Smooth muscle cell (in vitro differentiated cells): ENCODE measurements around the gene TRIM40. TPM values are rescaled to one million over a fixed set of nuclear protein-coding genes. Genes with fewer than 3 reads are reported as not detected.

Experiments
- DNase-seq: peaks from one replicate; lab custom pipeline; 2025; ENCODE audit not compliant: unreplicated experiment; lab: John Stamatoyannopoulos, UW
- H2AFZ ChIP-seq: fragments of 200-600 bp; sonication (generic); 2 replicates; pipeline ENCODE4 v1.6.0; 2016; ENCODE audit warnings: antibody characterized with exemption, low read depth, mild to moderate bottlenecking
- H3F3A ChIP-seq: fragments of 200-600 bp; sonication (generic); 2 replicates; pipeline ENCODE4 v1.6.0; 2017; ENCODE audit warnings: antibody characterized with exemption, low read depth
- H3K27ac ChIP-seq: fragments of 200-600 bp; sonication (generic); 2 replicates; pipeline ENCODE4 v1.5.1; 2016; ENCODE audit warnings: low read depth, mild to moderate bottlenecking
- H3K27me3 ChIP-seq: fragments of 200-600 bp; sonication (generic); 2 replicates; pipeline ENCODE4 v1.6.1; 2016; ENCODE audit warnings: low read depth, mild to moderate bottlenecking
- H3K36me3 ChIP-seq: fragments of 200-600 bp; sonication (generic); 2 replicates; pipeline ENCODE4 v1.5.1; 2016; ENCODE audit warnings: low read depth
- H3K4me1 ChIP-seq: fragments of 200-600 bp; sonication (generic); 2 replicates; pipeline ENCODE4 v1.5.1; 2016; ENCODE audit warnings: low read depth
- H3K4me2 ChIP-seq: fragments of 200-600 bp; sonication (generic); 2 replicates; pipeline ENCODE4 v1.6.0; 2016; ENCODE audit warnings: mild to moderate bottlenecking
- H3K4me3 ChIP-seq: fragments of 200-600 bp; sonication (generic); 2 replicates; pipeline ENCODE4 v1.5.1; 2016; ENCODE audit warnings: mild to moderate bottlenecking
- H3K79me2 ChIP-seq: fragments of 200-600 bp; sonication (generic); 2 replicates; pipeline ENCODE4 v1.6.0; 2016; ENCODE audit warnings: low read depth, mild to moderate bottlenecking
- H3K9ac ChIP-seq: fragments of 200-600 bp; sonication (generic); 2 replicates; pipeline ENCODE4 v1.6.0; 2016; ENCODE audit warnings: low read depth
- H3K9me3 ChIP-seq: fragments of 200-600 bp; sonication (generic); replicated peaks from 2 replicates; pipeline ENCODE4 v1.5.1; 2016; ENCODE audit warnings: low read depth
- H4K20me1 ChIP-seq: fragments of 200-600 bp; sonication (generic); 2 replicates; pipeline ENCODE4 v1.6.0; 2016; ENCODE audit warnings: low read depth
- CTCF ChIP-seq: fragments of 200-600 bp; sonication (generic); IDR thresholded peaks from 2 replicates; pipeline ENCODE4 v1.5.1; 2017; ENCODE audit warnings: borderline replicate concordance, mild to moderate bottlenecking, antibody characterized with exemption; ENCODE audit not compliant: insufficient read depth, poor library complexity, severe bottlenecking
- WGBS: methylation state at CpG from one replicate; pipeline ENCODE4 v1.1.7; 2016; ENCODE audit warnings: low lambda C conversion rate; 5-methylcytosine and 5-hydroxymethylcytosine counted together
- polyA plus RNA-seq: library from polyadenylated mRNA; unstranded; fragments of >200 nt; fragmentation: Nextera tagmentation; extraction: Ambion mirVana; gene quantifications from 2 replicates; pipeline ENCODE4 v1.2.1, GENCODE V29; 2016
- total RNA-seq: library from RNA; depleted of rRNA; stranded (reverse); fragments of >200 nt; gene quantifications from 2 replicates; pipeline ENCODE4 v1.2.3, GENCODE V29; 2014

The TRIM40 gene
- total and polyA plus RNA-seq, 2 experiments from 2014 or later = not detected

GRCh38 chr6:30160008-30160784 lies 24.3 kb downstream of the TRIM40 start:
- H3K9me3 ChIP-seq = no peaks in the 10 kb centered on the region
- H3K4me3 ChIP-seq = no peak overlapping the region
- no peak overlapping the region for H3K9ac ChIP-seq
- no peaks in the 10 kb centered on the region for H3K4me1 ChIP-seq
- 89% methylated on average over 17 of the region's 17 CpGs for WGBS
- DNase-seq = no peak
- TF ChIP-seq CTCF = no peak
- H3K79me2 ChIP-seq = no peaks in the 10 kb centered on the region
- peaks cover 30% of the 10 kb centered on the region for H3K27me3 ChIP-seq
- no peaks in the 10 kb centered on the region for H3K36me3 ChIP-seq
- H3F3A ChIP-seq = no peaks in the 10 kb centered on the region
- H3K27ac ChIP-seq = no peak overlapping the region
- no peak overlapping the region for H2AFZ ChIP-seq
- no peak overlapping the region for H3K4me2 ChIP-seq
- no peaks in the 10 kb centered on the region for H4K20me1 ChIP-seq

- H3K9ac ChIP-seq = no peak within 1 kb of the TSS
- H3K27me3 ChIP-seq = peaks cover 30% of the 10 kb centered on the region
- no peaks in the 10 kb centered on the region for H3F3A ChIP-seq
- H2AFZ ChIP-seq = no peak within 1 kb of the TSS
- H3K4me3 ChIP-seq = no peak within 1 kb of the TSS
- H3K4me1 ChIP-seq = no peaks in the 10 kb centered on the region
- no peak for TF ChIP-seq CTCF
- WGBS = 87% methylated on average over 4 of the region's 4 CpGs
- no peaks in the 10 kb centered on the region for H3K79me2 ChIP-seq
- H3K9me3 ChIP-seq = no peaks in the 10 kb centered on the region
- H3K27ac ChIP-seq = no peak within 1 kb of the TSS
- no peaks in the 10 kb centered on the region for H4K20me1 ChIP-seq
- no peak within 1 kb of the TSS for H3K4me2 ChIP-seq
- no peak for DNase-seq
- no peaks in the 10 kb centered on the region for H3K36me3 ChIP-seq
Measured at GRCh38 chr6:30160785-30161531, 25.0 kb downstream of the TRIM40 start, which contains the start of gene TRIM10. TSS of gene TRIM10 (minus strand) at chr6:30161211. CDS start at chr6:30160858, 353 bp downstream.

GRCh38 chr6:30162265-30163089 lies 26.5 kb downstream of the TRIM40 start:
- Histone ChIP-seq H3K27me3 (peaks cover 37% of the 10 kb centered on the region), H3K36me3 (no peaks in the 10 kb centered on the region), H3K27ac (no peak overlapping the region), H3K4me1 (no peaks in the 10 kb centered on the region), H2AFZ (no peak overlapping the region), H3K4me3 (no peak overlapping the region), H4K20me1 (no peaks in the 10 kb centered on the region), H3K79me2 (no peaks in the 10 kb centered on the region), H3K9me3 (no peaks in the 10 kb centered on the region), H3F3A (no peaks in the 10 kb centered on the region), H3K4me2 (no peak overlapping the region), H3K9ac (no peak overlapping the region)
- TF ChIP-seq CTCF = no peak
- 88% methylated on average over 12 of the region's 12 CpGs for WGBS
- DNase-seq = no peak
